GM23248 (cell line): ENCODE results near the gene SLC9A9. TPM values are rescaled to one million over a fixed set of nuclear protein-coding genes. Genes with fewer than 3 reads are reported as not detected.

Source experiments
- DNase-seq: peaks from one replicate; pipeline ENCODE4 v3.0.0-alpha.2; 2015
- H2AFZ ChIP-seq: fragments of 200-600 bp; sonication (generic); 2 replicates; pipeline ENCODE4 v1.6.1; 2016; ENCODE audit warnings: antibody characterized with exemption
- H3F3A ChIP-seq: fragments of 200-600 bp; sonication (generic); 2 replicates; pipeline ENCODE4 v1.6.1; 2016; ENCODE audit warnings: mild to moderate bottlenecking, antibody characterized with exemption, mixed run types; ENCODE audit not compliant: insufficient read depth
- H3K27ac ChIP-seq: fragments of 200-600 bp; sonication (generic); 2 replicates; pipeline ENCODE4 v1.5.1; 2016; ENCODE audit warnings: mild to moderate bottlenecking
- H3K27me3 ChIP-seq: fragments of 200-600 bp; sonication (generic); replicated peaks from 2 replicates; pipeline ENCODE4 v1.6.1; 2016; ENCODE audit warnings: mild to moderate bottlenecking; ENCODE audit not compliant: insufficient read depth
- H3K36me3 ChIP-seq: fragments of 200-600 bp; sonication (generic); 2 replicates; pipeline ENCODE4 v1.6.1; 2016; ENCODE audit warnings: low read depth, mild to moderate bottlenecking
- H3K4me1 ChIP-seq: fragments of 200-600 bp; sonication (generic); 2 replicates; pipeline ENCODE4 v1.6.1; 2016; ENCODE audit warnings: mild to moderate bottlenecking; ENCODE audit not compliant: insufficient read depth
- H3K4me2 ChIP-seq: fragments of 200-600 bp; sonication (generic); one replicate; pipeline ENCODE4 v1.6.1; 2016; ENCODE audit warnings: mild to moderate bottlenecking; ENCODE audit not compliant: unreplicated experiment
- H3K4me3 ChIP-seq: fragments of 200-600 bp; sonication (generic); 2 replicates; pipeline ENCODE4 v1.5.1; 2016; ENCODE audit warnings: mild to moderate bottlenecking
- H3K79me2 ChIP-seq: fragments of 200-600 bp; sonication (generic); 2 replicates; pipeline ENCODE4 v1.6.1; 2016; ENCODE audit warnings: mild to moderate bottlenecking; ENCODE audit not compliant: insufficient read depth
- H3K9ac ChIP-seq: fragments of 200-600 bp; sonication (generic); 2 replicates; pipeline ENCODE4 v1.6.1; 2016; ENCODE audit warnings: mild to moderate bottlenecking
- H3K9me2 ChIP-seq: fragments of 200-600 bp; sonication (generic); 2 replicates; pipeline ENCODE4 v1.6.1; 2016; ENCODE audit warnings: mixed run types, mild to moderate bottlenecking, moderate library complexity; ENCODE audit not compliant: insufficient read depth
- H3K9me3 ChIP-seq: fragments of 200-600 bp; sonication (generic); one replicate; pipeline ENCODE4 v1.6.1; 2017; ENCODE audit warnings: low read depth
- H4K20me1 ChIP-seq: fragments of 200-600 bp; sonication (generic); 2 replicates; pipeline ENCODE4 v1.6.0; 2016; ENCODE audit not compliant: insufficient read depth
- EZH2 ChIP-seq: fragments of 200-600 bp; sonication (generic); IDR thresholded peaks from 2 replicates; pipeline ENCODE4 v1.6.1; 2018; ENCODE audit warnings: antibody characterized with exemption, mild to moderate bottlenecking; ENCODE audit not compliant: insufficient read depth, poor library complexity, severe bottlenecking
- EZH2phosphoT487 ChIP-seq: fragments of 200-600 bp; sonication (generic); IDR thresholded peaks from 2 replicates; pipeline ENCODE4 v1.6.1; 2018; ENCODE audit warnings: antibody characterized with exemption, moderate library complexity, mild to moderate bottlenecking, low read depth; ENCODE audit not compliant: insufficient read depth
- WGBS, 2 experiments: methylation state at CpG; one replicate each; pipeline ENCODE4 v1.1.6; 2015 to 2017; ENCODE audit warnings: low lambda C conversion rate in 2 of 2, low coverage in 1 of 2; ENCODE audit errors: missing lambda C conversion rate in 2 of 2; 5-methylcytosine and 5-hydroxymethylcytosine counted together
- in situ Hi-C: fragments of 300-500 bp; cut with MboI; formaldehyde crosslinking; loops from 2 replicates; pipeline ENCODE4 v1.15.0; 2020
- polyA plus RNA-seq: library from polyadenylated mRNA; unstranded; fragments of >200 nt; fragmentation: Nextera tagmentation; extraction: Ambion mirVana; gene quantifications from 2 replicates; pipeline ENCODE4 v1.2.1, GENCODE V29; 2016
- total RNA-seq: library from RNA; depleted of rRNA; stranded (reverse); fragments of >200 nt; shearing (Covaris generic); gene quantifications from 2 replicates; pipeline ENCODE4 v1.2.3, GENCODE V29; 2014

The SLC9A9 gene
- total and polyA plus RNA-seq, 2 experiments from 2014 or later, result 2.8 to 3.2 TPM

DNA sequence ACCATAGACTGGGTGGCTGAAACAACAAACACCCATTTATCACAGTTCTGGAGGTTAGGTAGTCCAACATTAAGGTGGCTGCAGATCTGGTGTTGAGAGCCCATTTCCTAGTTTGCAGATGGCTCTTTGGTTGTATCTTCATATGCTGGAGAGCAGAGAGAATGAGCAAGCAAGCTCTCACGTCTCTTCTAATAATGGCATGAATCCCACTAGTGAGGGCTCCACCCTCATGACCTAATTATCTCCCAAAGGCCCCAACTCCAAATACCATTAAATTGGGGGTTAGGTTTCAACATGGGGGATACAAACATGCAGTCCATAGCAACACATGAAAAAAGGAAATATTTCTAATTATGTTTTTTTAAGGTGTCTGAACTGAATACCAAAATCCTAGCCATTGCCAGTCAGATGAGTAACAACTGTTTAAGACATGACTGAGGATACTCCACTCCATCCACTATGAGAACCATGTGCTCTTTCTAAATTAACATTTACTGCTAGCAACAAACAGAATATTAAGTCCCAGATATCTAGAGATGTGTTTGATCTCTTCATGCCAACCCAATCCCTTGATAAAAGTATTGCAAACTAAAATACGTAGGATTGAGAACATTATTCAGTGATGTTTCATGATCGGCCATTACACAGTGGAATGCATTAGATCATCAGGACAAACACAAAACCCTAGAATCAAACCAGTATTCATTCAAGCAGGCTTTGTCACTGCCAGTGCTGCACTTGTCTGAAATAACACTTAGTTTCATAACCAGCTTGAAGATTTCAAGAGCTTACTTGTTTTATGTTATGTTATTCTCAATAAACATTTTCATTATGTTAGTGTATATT, 340.3 kb downstream of the SLC9A9 start:
- in situ Hi-C loops, result no loop called here

DNA sequence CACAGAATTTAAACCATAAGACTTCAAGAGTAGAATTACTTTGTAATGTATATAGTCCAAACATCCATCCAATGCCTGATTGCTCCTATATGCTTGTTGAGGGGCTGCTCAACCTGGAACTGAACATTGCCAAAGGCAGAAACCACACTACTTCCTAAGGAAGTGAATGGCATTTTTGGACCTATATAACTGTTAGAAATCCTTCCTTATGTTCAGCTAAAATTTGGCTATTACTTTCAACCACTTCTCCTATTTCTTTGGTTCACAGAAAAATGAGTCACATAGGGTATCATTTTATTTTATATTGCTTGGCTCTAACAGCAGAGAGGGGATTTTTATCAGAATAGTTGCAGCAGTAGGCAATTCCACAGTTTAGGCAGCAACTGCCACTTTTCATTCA, 342.1 kb downstream of the SLC9A9 start:
- no peaks in the 10 kb centered on the region for H3K27me3 ChIP-seq
- H3K4me3 ChIP-seq, result no peak overlapping the region
- no peaks in the 10 kb centered on the region for H4K20me1 ChIP-seq
- H3F3A ChIP-seq, result peaks cover 23% of the 10 kb centered on the region
- no peaks in the 10 kb centered on the region for H3K9me3 ChIP-seq
- no peak for DNase-seq
- no peaks in the 10 kb centered on the region for H3K9me2 ChIP-seq
- in situ Hi-C loops, result no loop called here
- no peaks in the 10 kb centered on the region for H3K36me3 ChIP-seq
- no peak overlapping the region for H3K27ac ChIP-seq
- H3K4me1 ChIP-seq, result peaks cover 20% of the 10 kb centered on the region
- no peak overlapping the region for H3K9ac ChIP-seq
- H3K79me2 ChIP-seq, result no peaks in the 10 kb centered on the region
- no peak overlapping the region for H3K4me2 ChIP-seq
- TF ChIP-seq EZH2phosphoT487 (no peak), EZH2 (no peak)
- H2AFZ ChIP-seq, result no peak overlapping the region

More for the DNA sequence above, 340.3 kb downstream of the SLC9A9 start:
- Histone ChIP-seq H3K9ac (no peak overlapping the region), H3K4me1 (peaks cover 20% of the 10 kb centered on the region), H2AFZ (peak overlapping the region; percentile 59), H3K9me2 (no peaks in the 10 kb centered on the region), H3K36me3 (no peaks in the 10 kb centered on the region), H4K20me1 (no peaks in the 10 kb centered on the region), H3F3A (peaks cover 23% of the 10 kb centered on the region), H3K27ac (peak overlapping the region; percentile 61), H3K4me2 (peak overlapping the region; percentile 74), H3K79me2 (no peaks in the 10 kb centered on the region), H3K27me3 (no peaks in the 10 kb centered on the region), H3K4me3 (peak overlapping the region; percentile 35), H3K9me3 (no peaks in the 10 kb centered on the region)
- TF ChIP-seq EZH2, result no peak
- TF ChIP-seq EZH2phosphoT487, result no peak
- peak; percentile 87 for DNase-seq
- WGBS, 2 experiments, result 9 to 10% methylated on average over 3 of the region's 3 CpGs

DNA sequence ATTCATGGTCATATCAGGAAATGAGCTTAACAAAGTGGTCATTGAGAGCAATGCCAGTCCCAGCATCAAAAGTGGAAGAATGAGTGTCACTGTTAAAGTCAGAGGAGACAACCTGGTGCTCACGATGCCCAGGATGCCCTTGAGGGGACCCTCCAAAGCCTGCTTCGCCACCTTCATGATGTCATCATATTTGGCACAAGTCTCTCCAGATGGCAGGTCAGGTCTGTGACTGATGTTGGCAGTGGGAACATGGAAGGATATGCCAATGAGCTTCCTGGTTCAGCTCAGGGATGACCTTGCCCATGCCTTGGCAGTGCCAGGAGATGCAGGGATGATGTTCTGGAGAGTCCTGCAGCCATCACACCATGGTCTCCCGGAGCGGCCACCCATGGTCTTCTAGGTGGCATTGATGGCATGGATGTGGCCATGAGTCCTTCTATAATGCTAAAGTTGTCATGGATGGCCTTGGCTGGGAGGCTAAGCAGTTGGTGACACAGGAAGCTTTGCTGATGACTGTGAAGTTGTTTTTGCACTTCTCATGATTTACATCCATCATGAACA, 344.9 kb downstream of the SLC9A9 start:
- Histone ChIP-seq H3K4me1 (peaks cover 11% of the 10 kb centered on the region), H3K27me3 (no peaks in the 10 kb centered on the region), H3K4me3 (no peak overlapping the region), H2AFZ (no peak overlapping the region), H3K79me2 (no peaks in the 10 kb centered on the region), H3K36me3 (no peaks in the 10 kb centered on the region), H3K9ac (no peak overlapping the region), H3K27ac (no peak overlapping the region), H3F3A (peaks cover 12% of the 10 kb centered on the region), H3K9me2 (no peaks in the 10 kb centered on the region), H4K20me1 (no peaks in the 10 kb centered on the region), H3K4me2 (no peak overlapping the region), H3K9me3 (no peaks in the 10 kb centered on the region)
- TF ChIP-seq EZH2phosphoT487 (no peak), EZH2 (no peak)
- in situ Hi-C loops, result no loop called here
- 91 to 99% methylated on average over 4 of the region's 4 CpGs for WGBS, 2 experiments
- DNase-seq, result no peak

DNA sequence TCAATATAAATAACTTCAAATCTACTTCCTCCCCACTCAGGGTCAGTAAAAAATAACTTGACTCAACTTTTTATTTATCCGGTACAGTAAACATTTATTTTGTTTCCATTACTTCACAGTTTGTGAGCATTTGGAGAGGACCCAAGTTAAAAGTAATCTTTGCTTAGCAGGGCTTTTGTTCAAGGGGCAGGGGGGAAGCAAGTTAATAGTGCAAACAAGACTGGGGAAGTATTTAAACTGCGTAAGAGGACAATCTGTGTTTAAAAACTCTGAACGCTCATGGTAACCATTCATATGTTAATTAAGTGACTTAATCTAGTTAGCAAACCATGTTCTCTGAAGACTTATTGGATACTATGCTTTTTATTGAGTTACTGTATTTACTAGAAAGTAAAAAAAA, 346.2 kb downstream of the SLC9A9 start:
- Histone ChIP-seq H3K27me3 (no peaks in the 10 kb centered on the region), H4K20me1 (no peaks in the 10 kb centered on the region), H3K36me3 (no peaks in the 10 kb centered on the region), H3K27ac (no peak overlapping the region), H3K4me1 (no peaks in the 10 kb centered on the region), H3K79me2 (no peaks in the 10 kb centered on the region), H3K9me3 (no peaks in the 10 kb centered on the region), H3K9ac (no peak overlapping the region), H3K4me2 (no peak overlapping the region), H3F3A (no peaks in the 10 kb centered on the region), H2AFZ (no peak overlapping the region), H3K4me3 (no peak overlapping the region), H3K9me2 (no peaks in the 10 kb centered on the region)
- in situ Hi-C loops, result no loop called here
- TF ChIP-seq EZH2 (no peak), EZH2phosphoT487 (no peak)
- no peak for DNase-seq
- WGBS, 2 experiments, result 68% methylated on average over 3 of the region's 3 CpGs
